ENCODE measurements around the gene GTF3C2.
"Not testable (repeated sequence)": the region's sequence is repeated elsewhere in the genome, so short reads cannot be mapped to it uniquely, and the experiment has no call there.

GTF3C2 gene

DNA sequence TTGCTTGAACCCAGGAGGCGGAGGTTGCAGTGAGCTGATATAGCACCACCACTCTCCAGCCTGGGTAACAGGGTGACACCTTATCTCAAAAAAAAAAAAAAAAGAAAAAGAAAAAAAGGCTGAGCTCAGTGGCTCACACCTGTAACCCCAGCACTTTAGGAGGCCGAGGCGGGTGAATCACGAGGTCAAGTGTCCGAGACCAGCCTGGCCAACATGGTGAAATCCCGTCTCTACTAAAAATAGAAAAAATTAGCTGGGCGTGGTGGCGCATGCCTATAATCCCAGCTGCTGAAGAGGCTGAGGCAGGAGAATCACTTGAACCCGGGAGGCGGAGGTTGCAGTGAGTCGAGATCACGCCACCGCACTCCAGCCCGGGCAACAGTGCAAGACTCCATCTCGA lies 36.7 kb downstream of the GTF3C2 start:
- not testable (repeated sequence) for DNase-seq

DNA sequence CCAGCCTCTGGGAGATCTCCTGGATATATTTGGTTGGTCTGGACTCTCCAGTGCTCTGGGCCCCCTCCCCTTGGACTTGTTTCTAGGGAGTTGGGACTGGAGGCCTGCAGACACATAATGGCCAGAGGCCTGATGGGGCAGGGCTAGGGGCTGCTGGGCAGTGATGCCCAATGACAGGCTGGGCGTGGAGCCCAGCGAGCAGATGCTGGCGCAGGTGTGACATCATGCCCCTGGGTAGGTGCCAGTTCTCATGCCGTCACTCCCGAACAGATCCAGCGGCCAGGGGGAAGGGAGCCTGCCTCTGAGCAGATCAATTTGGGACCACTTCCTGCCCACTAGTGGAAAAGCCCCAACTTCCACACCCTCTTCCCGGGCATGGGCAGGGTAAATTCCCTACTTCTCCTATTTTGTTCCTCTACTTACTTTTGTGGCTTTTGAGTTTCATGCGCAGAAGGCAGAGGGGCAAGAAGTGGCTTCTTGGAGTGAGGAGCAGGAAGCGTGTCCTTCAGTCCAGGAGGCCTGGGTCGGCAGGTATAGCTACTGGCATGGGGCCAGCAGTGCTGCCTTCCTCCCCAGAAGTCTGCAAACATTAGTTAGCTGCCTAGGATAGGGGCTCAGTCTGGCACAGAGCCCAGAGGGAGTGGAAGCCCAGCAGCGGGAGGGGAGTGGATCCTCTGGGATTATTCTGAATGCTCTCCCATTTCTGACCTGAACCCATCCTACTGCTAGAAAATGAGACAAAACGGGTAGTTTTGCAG lies 39.7 kb downstream of the GTF3C2 start:
- DNase-seq, result no peak

DNA sequence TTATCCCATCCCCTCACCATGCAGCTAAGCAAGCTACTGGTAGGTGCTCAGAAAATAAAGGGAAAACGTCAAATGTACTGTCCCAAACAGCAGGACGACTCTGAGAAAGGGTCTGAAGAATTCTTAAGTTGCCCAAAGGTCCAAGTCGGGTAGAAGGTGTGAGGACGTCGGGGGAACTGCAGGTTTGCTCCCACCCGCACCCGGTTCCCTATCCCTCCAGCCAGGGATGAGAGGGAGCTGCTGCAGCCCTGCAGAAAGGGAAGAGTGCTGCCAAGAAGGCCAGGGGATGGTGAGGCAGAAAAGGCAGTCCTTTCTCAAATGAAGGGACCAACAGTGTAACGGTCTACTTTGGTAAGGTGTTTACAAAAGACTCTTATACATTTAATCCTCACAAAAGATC lies 41.4 kb downstream of the GTF3C2 start:
- DNase-seq, result no peak

- no peak for DNase-seq
Observed at GRCh38 chr2:27314709-27315108, 41.9 kb downstream of the GTF3C2 start.

GRCh38 chr2:27313882-27314645 lies 42.5 kb downstream of the GTF3C2 start:
- DNase-seq, result no peak

- no peak for DNase-seq
Observed at GRCh38 chr2:27312152-27312551, 44.4 kb downstream of the GTF3C2 start.

DNA sequence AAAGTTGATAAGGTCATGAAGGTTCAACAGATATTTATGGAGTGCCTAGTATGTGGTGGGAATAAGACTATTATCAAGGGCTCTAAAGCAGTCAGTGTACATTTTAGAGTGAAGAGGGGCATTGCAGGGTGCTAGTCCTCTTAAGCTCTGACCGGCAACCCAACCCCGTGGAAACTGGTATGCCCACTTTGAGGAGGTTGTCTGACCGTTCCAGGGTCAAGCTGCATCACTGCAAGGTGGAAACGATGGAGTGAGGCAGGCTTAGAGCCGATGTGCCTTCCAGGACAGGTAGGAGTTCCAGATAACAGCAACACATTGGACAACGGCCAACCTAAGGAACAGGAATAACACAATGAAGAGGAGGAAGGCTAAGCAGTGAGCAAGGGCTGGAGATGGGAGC lies 46.9 kb downstream of the GTF3C2 start:
- no peak for DNase-seq

DNA sequence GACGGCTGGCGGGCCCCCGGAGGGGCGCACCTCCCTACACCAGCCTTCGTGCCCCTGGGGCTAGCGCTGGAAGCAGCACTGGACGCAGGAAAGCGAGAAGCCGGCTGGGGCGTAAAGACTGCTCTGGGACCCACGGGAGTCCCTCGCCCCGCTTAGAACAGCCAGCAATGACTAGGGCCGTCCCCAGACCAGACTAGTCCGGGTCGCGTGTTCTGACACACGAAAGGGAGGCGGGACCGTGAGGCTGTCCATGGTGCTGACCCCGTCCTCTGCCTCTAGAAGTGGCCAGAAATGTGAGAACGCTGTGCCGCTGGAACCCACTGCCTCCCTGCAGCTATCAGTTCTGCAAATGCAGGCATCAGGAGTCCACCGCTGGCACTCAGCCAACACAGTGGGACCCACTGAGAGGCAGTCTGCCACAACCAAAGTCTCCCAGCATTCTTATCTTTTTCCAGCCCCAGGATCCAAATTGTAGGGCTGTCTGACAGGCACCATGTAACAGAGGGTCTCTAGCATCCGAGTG lies 48.1 kb downstream of the GTF3C2 start, which contains the start of gene UCN:
TSS of gene UCN (minus strand) at position 87 of the 523 bp plus-strand sequence. CDS start 550 bp downstream, outside the sequence.
- DNase-seq, result no peak

DNA sequence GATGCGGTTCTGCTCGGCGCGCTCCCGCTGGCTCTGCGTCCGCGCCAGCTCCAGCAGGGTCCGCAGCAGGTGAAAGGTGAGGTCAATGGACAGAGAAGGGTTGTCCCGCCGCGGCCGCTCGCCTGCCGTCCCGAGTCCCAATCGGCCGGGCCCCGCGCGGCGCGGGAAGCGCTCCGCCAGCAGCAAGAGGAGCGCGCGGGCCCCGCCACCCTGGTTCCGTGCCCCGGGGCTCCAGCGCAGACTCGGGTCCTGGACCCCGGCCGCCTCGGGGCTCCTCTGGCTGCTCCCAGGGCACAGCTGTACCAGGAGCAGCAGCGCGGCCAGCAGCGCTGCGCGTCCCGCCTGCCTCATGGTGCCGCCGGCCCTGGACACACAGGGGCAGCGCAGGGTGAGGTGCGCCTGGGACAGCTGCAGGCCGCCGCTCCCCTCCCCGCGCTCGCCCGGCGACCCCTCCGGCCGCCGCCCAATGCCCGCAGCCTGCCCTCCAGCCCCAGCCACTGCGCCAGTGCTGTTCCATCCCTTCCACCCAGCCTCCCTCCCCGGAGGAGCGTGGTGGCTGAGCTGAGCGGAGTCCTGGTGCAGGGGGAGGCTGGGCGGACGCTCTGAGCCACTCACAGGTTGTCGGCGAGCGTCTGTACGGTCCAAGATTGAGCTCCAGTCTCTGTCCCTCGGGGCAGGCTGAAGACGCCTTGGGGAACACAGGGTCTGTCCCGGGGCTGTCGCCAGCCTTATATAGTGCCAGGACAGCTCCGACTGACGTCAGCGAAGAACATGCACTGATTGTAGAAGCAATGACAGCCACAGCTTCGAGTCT lies 48.8 kb downstream of the GTF3C2 start:
- DNase-seq, result no peak

DNA sequence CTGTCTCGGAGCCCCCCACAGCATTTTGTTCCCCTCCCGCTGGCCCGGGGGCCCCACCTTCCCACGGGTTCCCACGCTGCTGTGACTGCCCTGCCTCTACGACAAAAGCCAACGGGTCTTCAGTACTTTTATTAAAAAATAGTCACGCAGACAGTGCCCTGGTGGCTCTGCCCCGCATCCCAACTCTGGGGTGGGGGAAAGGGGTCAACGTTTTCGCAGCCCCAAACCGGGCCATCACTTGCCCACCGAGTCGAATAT lies 49.3 kb downstream of the GTF3C2 start:
- DNase-seq, result no peak

- DNase-seq, result no peak
Observed at GRCh38 chr2:27306573-27307286, 49.8 kb downstream of the GTF3C2 start.

- DNase-seq, result no peak
Observed at GRCh38 chr2:27306136-27306535, 50.4 kb downstream of the GTF3C2 start.

DNA sequence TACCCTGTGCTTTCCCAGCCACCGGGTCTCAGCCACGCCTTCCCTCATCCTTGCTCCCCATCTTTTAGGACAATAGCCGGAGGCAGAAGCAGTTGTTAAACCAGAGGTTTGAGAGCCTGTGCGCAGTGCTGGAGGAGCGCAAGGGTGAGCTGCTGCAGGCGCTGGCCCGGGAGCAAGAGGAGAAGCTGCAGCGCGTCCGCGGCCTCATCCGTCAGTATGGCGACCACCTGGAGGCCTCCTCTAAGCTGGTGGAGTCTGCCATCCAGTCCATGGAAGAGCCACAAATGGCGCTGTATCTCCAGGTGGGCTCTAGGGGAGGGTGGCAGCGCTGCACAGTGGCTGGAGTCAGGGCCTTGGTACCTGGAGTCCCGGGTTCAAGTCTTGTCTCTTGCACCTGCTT lies 51.0 kb downstream of the GTF3C2 start:
- DNase-seq, result no peak

- DNase-seq, result no peak
Observed at GRCh38 chr2:27304488-27305240, 51.9 kb downstream of the GTF3C2 start.

DNA sequence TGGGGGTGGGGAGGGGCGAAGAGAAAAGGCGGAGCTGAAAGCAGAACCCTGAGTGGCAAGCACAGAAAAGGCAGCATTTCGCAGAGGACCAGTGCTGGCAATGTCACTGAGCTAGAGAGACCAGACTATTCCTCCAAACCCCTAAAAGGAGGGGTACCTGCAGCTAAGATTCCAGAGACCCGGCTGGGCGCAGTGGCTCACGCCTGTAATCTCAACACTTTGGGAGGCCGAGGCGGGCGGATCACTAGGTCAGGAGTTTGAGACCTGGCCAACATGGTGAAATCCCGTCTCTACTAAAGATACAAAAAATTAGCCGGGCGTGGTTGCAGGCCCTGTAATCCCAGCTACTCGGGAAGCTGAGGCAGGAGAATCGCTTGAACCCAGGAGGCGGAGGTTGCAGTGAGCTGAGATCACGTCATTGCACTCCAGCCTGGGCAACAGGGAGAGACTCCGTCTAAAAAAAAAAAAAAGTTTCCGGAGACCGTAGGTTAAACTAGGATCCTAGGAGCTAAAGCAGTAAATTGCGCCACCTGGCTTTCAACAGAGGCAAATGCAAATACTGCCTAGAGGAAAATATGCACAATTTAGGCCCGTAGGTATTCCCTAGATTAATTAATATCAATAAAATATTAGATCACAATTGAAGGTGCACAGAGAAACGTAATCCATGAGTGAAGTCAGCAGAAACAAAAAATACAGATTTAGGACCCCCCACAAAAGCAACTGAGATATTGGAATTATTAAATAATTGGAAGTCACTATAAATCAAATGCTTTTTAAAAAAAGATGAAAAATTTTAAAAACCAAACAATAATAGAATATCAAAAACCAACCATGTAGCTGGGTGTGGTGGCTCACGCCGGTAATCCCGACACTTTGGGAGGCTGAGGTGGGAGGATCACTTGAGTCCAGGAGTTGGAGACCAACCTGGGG lies 53.2 kb downstream of the GTF3C2 start:
- no peak for DNase-seq

DNA sequence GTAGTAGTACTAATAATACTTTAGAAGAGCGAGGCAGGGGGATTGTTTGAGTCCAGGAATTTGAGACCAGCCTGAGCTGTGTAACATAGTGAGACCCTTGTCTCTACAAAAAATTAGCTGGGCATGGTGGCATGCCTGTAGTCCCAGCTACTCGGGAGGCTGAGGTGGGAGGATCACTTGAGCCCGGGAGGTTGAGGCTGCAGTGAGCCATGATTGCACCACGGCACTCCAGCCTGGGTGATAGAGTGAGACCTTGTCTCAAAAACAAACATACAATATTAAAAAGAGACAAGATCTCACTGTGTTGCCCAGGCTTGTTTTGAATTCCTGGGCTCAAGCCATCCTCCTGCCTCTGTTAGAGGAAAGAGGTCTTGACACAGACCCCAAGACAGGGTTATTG lies 56.0 kb downstream of the GTF3C2 start:
- DNase-seq, result not testable (repeated sequence)

- no peak for DNase-seq
Observed at GRCh38 chr2:27298391-27299080, 58.0 kb downstream of the GTF3C2 start.

- no peak for DNase-seq
Observed at GRCh38 chr2:27297195-27297594, 59.4 kb downstream of the GTF3C2 start.

- DNase-seq, result no peak
Observed at GRCh38 chr2:27296481-27296880, 60.1 kb downstream of the GTF3C2 start.

GRCh38 chr2:27294928-27295327 lies 61.6 kb downstream of the GTF3C2 start:
- no peak for DNase-seq

Data from activated effector memory CD4-positive, alpha-beta T cell treated with Interleukin-2 at 50 U/mL for 16 hours (primary cell).